D341Med (cell line): Measurements from ENCODE around the gene KCND3.

Experiments
- DNase-seq: peaks from one replicate; pipeline ENCODE4 v3.0.0; 2012; ENCODE audit warnings: low spot score

The KCND3 gene

GRCh38 chr1:111989531-111990025, at the start of gene KCND3:
KCND3 (minus strand) TSS chr1:111989668.
- peak; percentile 77 for DNase-seq

- no peak for DNase-seq
Measured at GRCh38 chr1:112034277-112034676, 44.8 kb upstream of the KCND3 start.

GRCh38 chr1:112033439-112034120, 44.1 kb upstream of the KCND3 start:
- DNase-seq, result no peak

GRCh38 chr1:112030157-112030556, 40.7 kb upstream of the KCND3 start:
- no peak for DNase-seq

- DNase-seq, result no peak
Measured at GRCh38 chr1:112027696-112028095, 38.2 kb upstream of the KCND3 start.

GRCh38 chr1:112026501-112026900, 37.0 kb upstream of the KCND3 start:
- no peak for DNase-seq

GRCh38 chr1:112026016-112026415, 36.5 kb upstream of the KCND3 start:
- no peak for DNase-seq

GRCh38 chr1:112021263-112021662, 31.8 kb upstream of the KCND3 start:
- peak; percentile 34 for DNase-seq

- no peak for DNase-seq
Measured at GRCh38 chr1:112017183-112017582, 27.7 kb upstream of the KCND3 start.

GRCh38 chr1:112012823-112013222, 23.4 kb upstream of the KCND3 start:
- no peak for DNase-seq

GRCh38 chr1:112011202-112011601, 21.7 kb upstream of the KCND3 start:
- no peak for DNase-seq

GRCh38 chr1:112007169-112007568, 17.7 kb upstream of the KCND3 start:
- no peak for DNase-seq

- no peak for DNase-seq
Measured at GRCh38 chr1:112006416-112007025, 17.1 kb upstream of the KCND3 start.

- DNase-seq, result no peak
Measured at GRCh38 chr1:112004076-112004475, 14.6 kb upstream of the KCND3 start.

- no peak for DNase-seq
Measured at GRCh38 chr1:112002514-112002913, 13.0 kb upstream of the KCND3 start.

GRCh38 chr1:112001436-112001835, 12.0 kb upstream of the KCND3 start:
- DNase-seq, result no peak

- no peak for DNase-seq
Measured at GRCh38 chr1:112000048-112000447, 10.6 kb upstream of the KCND3 start.

GRCh38 chr1:111998332-111998731, 8.9 kb upstream of the KCND3 start:
- DNase-seq, result no peak

- no peak for DNase-seq
Measured at GRCh38 chr1:111992476-111992875, 3.0 kb upstream of the KCND3 start.

GRCh38 chr1:111990878-111991718, 1.6 kb upstream of the KCND3 start:
- DNase-seq, result peak; percentile 80

GRCh38 chr1:111990026-111990877, 784 bp upstream of the KCND3 start:
- peak; percentile 33 for DNase-seq
